Activated CD4-positive, alpha-beta T cell treated with anti-CD3 and anti-CD28 coated beads, Interleukin-2, amount 50 U/mL, for 1 hour (primary cell): ENCODE results near the gene PITX2.

ENCODE experiments used
- DNase-seq: peaks from one replicate; pipeline ENCODE4 v3.0.0-alpha.2; 2020

PITX2 gene

GRCh38 chr4:110621839-110622751 lies 782 bp downstream of the PITX2 start:
- no peak for DNase-seq

- DNase-seq, result no peak
Measured at GRCh38 chr4:110621328-110621812, 1.5 kb downstream of the PITX2 start.

- DNase-seq, result no peak
Measured at GRCh38 chr4:110620691-110621327, 2.1 kb downstream of the PITX2 start.

GRCh38 chr4:110620322-110620690 lies 2.6 kb downstream of the PITX2 start:
- DNase-seq, result no peak

GRCh38 chr4:110619463-110620247 lies 3.2 kb downstream of the PITX2 start:
- DNase-seq, result no peak

GRCh38 chr4:110618581-110619462 lies 4.1 kb downstream of the PITX2 start:
- no peak for DNase-seq

GRCh38 chr4:110617646-110618580 lies 5.0 kb downstream of the PITX2 start:
- DNase-seq, result no peak

- no peak for DNase-seq
Measured at GRCh38 chr4:110617075-110617640, 5.7 kb downstream of the PITX2 start.

- no peak for DNase-seq
Measured at GRCh38 chr4:110616238-110617074, 6.4 kb downstream of the PITX2 start.

- no peak for DNase-seq
Measured at GRCh38 chr4:110615353-110616237, 7.3 kb downstream of the PITX2 start.

- no peak for DNase-seq
Measured at GRCh38 chr4:110614976-110615352, 7.9 kb downstream of the PITX2 start.

- DNase-seq, result no peak
Measured at GRCh38 chr4:110614173-110614963, 8.5 kb downstream of the PITX2 start.

GRCh38 chr4:110613745-110614144 lies 9.1 kb downstream of the PITX2 start:
- DNase-seq, result no peak

- DNase-seq, result no peak
Measured at GRCh38 chr4:110612631-110613269, 10.1 kb downstream of the PITX2 start.

- no peak for DNase-seq
Measured at GRCh38 chr4:110611968-110612447, 10.9 kb downstream of the PITX2 start.

GRCh38 chr4:110610940-110611831 lies 11.7 kb downstream of the PITX2 start:
- DNase-seq, result no peak
